SK-N-SH treated with all-trans-retinoic acid at 6 μM for 48 hours (cell line): ENCODE measurements around the gene GALNT17.

Experiments used
- ATAC-seq: fragments of 200-7000 bp; cut with Tn5 transposase; 3 replicates; pipeline ENCODE4 v1.9.1; 2020; ENCODE audit warnings: mild to moderate bottlenecking, moderate library complexity
- ARNTL ChIP-seq: fragments of 450-650 bp; formaldehyde crosslinking; IDR thresholded peaks from 2 replicates; pipeline ENCODE4 v1.5.0; 2020; ENCODE audit warnings: low read depth, mild to moderate bottlenecking, moderate library complexity, borderline replicate concordance
- BACH2 ChIP-seq: fragments of 250-450 bp; sonication (Bioruptor Pico); IDR thresholded peaks from 2 replicates; pipeline ENCODE4 v1.9.0; 2021; ENCODE audit warnings: mild to moderate bottlenecking, borderline replicate concordance
- CREB5 ChIP-seq: fragments of 250-450 bp; sonication (Bioruptor Pico); IDR thresholded peaks from 2 replicates; pipeline ENCODE4 v1.5.1; 2020; ENCODE audit warnings: low read depth, mild to moderate bottlenecking, moderate library complexity
- CSDC2 ChIP-seq: fragments of 250-450 bp; sonication (Bioruptor Pico); IDR thresholded peaks from 2 replicates; pipeline ENCODE4 v1.5.0; 2020; ENCODE audit warnings: mild to moderate bottlenecking, moderate library complexity
- CSRNP3 ChIP-seq: fragments of 250-450 bp; sonication (Bioruptor Pico); IDR thresholded peaks from 2 replicates; pipeline ENCODE4 v1.5.1; 2021; ENCODE audit warnings: mild to moderate bottlenecking, moderate library complexity
- ESRRG ChIP-seq: fragments of 250-450 bp; sonication (Bioruptor Pico); IDR thresholded peaks from 2 replicates; pipeline ENCODE4 v1.6.1; 2021; ENCODE audit warnings: mild to moderate bottlenecking
- GLIS3 ChIP-seq: fragments of 250-450 bp; sonication (Bioruptor Pico); IDR thresholded peaks from 2 replicates; pipeline ENCODE4 v1.5.0; 2020; ENCODE audit warnings: mild to moderate bottlenecking, moderate library complexity
- ISL1 ChIP-seq: fragments of 250-450 bp; sonication (Bioruptor Pico); IDR thresholded peaks from 2 replicates; pipeline ENCODE4 v2.1.2; 2022; ENCODE audit warnings: mild to moderate bottlenecking, moderate library complexity
- OSR1 ChIP-seq: fragments of 250-450 bp; sonication (Bioruptor Pico); IDR thresholded peaks from 2 replicates; pipeline ENCODE4 v1.8.0; 2022; ENCODE audit warnings: moderate library complexity, mild to moderate bottlenecking, inconsistent platforms
- PATZ1 ChIP-seq: fragments of 250-450 bp; sonication (Bioruptor Pico); IDR thresholded peaks from 2 replicates; pipeline ENCODE4 v1.8.0; 2020; ENCODE audit warnings: mild to moderate bottlenecking, moderate library complexity, borderline replicate concordance
- POU6F1 ChIP-seq: fragments of 250-450 bp; sonication (Bioruptor Pico); IDR thresholded peaks from 2 replicates; pipeline ENCODE4 v1.8.0; 2021; ENCODE audit warnings: low read depth, mild to moderate bottlenecking, moderate library complexity, borderline replicate concordance
- PPARA ChIP-seq: fragments of 250-450 bp; sonication (Bioruptor Pico); IDR thresholded peaks from 2 replicates; pipeline ENCODE4 v1.5.0; 2020; ENCODE audit warnings: mild to moderate bottlenecking, borderline replicate concordance
- RARB ChIP-seq: fragments of 250-450 bp; sonication (Bioruptor Pico); IDR thresholded peaks from 2 replicates; pipeline ENCODE4 v1.8.0; 2021; ENCODE audit warnings: mild to moderate bottlenecking, moderate library complexity
- SNAI2 ChIP-seq: fragments of 250-450 bp; sonication (Bioruptor Pico); IDR thresholded peaks from 2 replicates; pipeline ENCODE4 v1.5.0; 2020; ENCODE audit warnings: mild to moderate bottlenecking, moderate library complexity
- TCF4 ChIP-seq: fragments of 250-450 bp; sonication (Bioruptor Pico); IDR thresholded peaks from 2 replicates; pipeline ENCODE4 v1.8.0; 2021; ENCODE audit warnings: mild to moderate bottlenecking, moderate library complexity, borderline replicate concordance
- TOX ChIP-seq: fragments of 250-450 bp; sonication (Bioruptor Pico); IDR thresholded peaks from 2 replicates; pipeline ENCODE4 v1.8.0; 2021; ENCODE audit warnings: mild to moderate bottlenecking, moderate library complexity, borderline replicate concordance
- TSHZ2 ChIP-seq: fragments of 250-450 bp; sonication (Bioruptor Pico); IDR thresholded peaks from 2 replicates; pipeline ENCODE4 v1.5.0; 2020; ENCODE audit warnings: mild to moderate bottlenecking, moderate library complexity
- ZC3H10 ChIP-seq: fragments of 250-450 bp; sonication (Bioruptor Pico); IDR thresholded peaks from 2 replicates; pipeline ENCODE4 v1.5.1; 2021; ENCODE audit warnings: mild to moderate bottlenecking, moderate library complexity
- ZFP3 ChIP-seq: fragments of 250-450 bp; sonication (Bioruptor Pico); IDR thresholded peaks from 2 replicates; pipeline ENCODE4 v1.5.0; 2020; ENCODE audit warnings: mild to moderate bottlenecking, moderate library complexity
- ZFP30 ChIP-seq: fragments of 450-650 bp; formaldehyde crosslinking; IDR thresholded peaks from 2 replicates; pipeline ENCODE4 v1.5.0; 2022; ENCODE audit warnings: mild to moderate bottlenecking, moderate library complexity
- ZNF565 ChIP-seq: fragments of 450-650 bp; formaldehyde crosslinking; conservative IDR thresholded peaks from 2 replicates; pipeline ENCODE4 v1.5.0; 2020; ENCODE audit warnings: low read depth, mild to moderate bottlenecking, moderate library complexity
- ZNF70 ChIP-seq: fragments of 450-650 bp; formaldehyde crosslinking; IDR thresholded peaks from 2 replicates; pipeline ENCODE4 v1.5.0; 2020; ENCODE audit warnings: mild to moderate bottlenecking, moderate library complexity
- ZNF8 ChIP-seq: fragments of 450-650 bp; formaldehyde crosslinking; IDR thresholded peaks from 2 replicates; pipeline ENCODE4 v1.5.0; 2020; ENCODE audit warnings: mild to moderate bottlenecking, moderate library complexity

GALNT17 gene

GRCh38 chr7:71286924-71287323 lies 155.0 kb downstream of the GALNT17 start:
- no peak for ATAC-seq
- TF ChIP-seq OSR1 (CRISPR knock-in tag) (no peak), ESRRG (CRISPR knock-in tag) (no peak), PPARA (CRISPR knock-in tag) (no peak), ARNTL (no peak), ZC3H10 (CRISPR knock-in tag) (no peak), CSRNP3 (CRISPR knock-in tag) (no peak), POU6F1 (CRISPR knock-in tag) (no peak), ZNF70 (no peak), ZFP3 (no peak), BACH2 (CRISPR knock-in tag) (no peak), CSDC2 (CRISPR knock-in tag) (no peak), ZNF565 (CRISPR knock-in tag) (no peak), GLIS3 (CRISPR knock-in tag) (no peak), ISL1 (no peak), TOX (CRISPR knock-in tag) (no peak), PATZ1 (no peak), ZFP30 (CRISPR knock-in tag) (no peak), TSHZ2 (CRISPR knock-in tag) (no peak)
- TF ChIP-seq, all 23 proteins: peak for 0

GRCh38 chr7:71290452-71290851 lies 158.5 kb downstream of the GALNT17 start:
- TF ChIP-seq SNAI2 (CRISPR knock-in tag) (no peak), BACH2 (CRISPR knock-in tag) (no peak), OSR1 (CRISPR knock-in tag) (no peak), RARB (CRISPR knock-in tag) (no peak), PATZ1 (no peak), TOX (CRISPR knock-in tag) (no peak), GLIS3 (CRISPR knock-in tag) (no peak), CREB5 (no peak), TCF4 (CRISPR knock-in tag) (no peak), ZNF8 (CRISPR knock-in tag) (no peak)
- ATAC-seq = no peak
